B cell (primary cell): ENCODE measurements around the gene FGF10. TPM values are rescaled to one million over a fixed set of nuclear protein-coding genes. Genes with fewer than 3 reads are reported as not detected.

Source experiments
- ATAC-seq: fragments of 200-7000 bp; cut with Tn5 transposase; one replicate; pipeline ENCODE4 v1.10.0; 2021; ENCODE audit warnings: low read depth, mild to moderate bottlenecking, moderate number of reproducible peaks, moderate library complexity
- CTCF ChIA-PET: fragments of 350-600 bp; sonication (Branson Sonifier 250); formaldehyde crosslinking; loops from one replicate; lab custom pipeline; 2021; ENCODE audit warnings: antibody characterized with exemption, inconsistent platforms; lab: Charles Lee
- POLR2A ChIA-PET: fragments of 350-600 bp; sonication (Branson Sonifier 250); formaldehyde crosslinking; loops from one replicate; lab custom pipeline; 2021; ENCODE audit warnings: antibody characterized with exemption; lab: Charles Lee
- DNase-seq: peaks from one replicate; pipeline ENCODE4 v3.0.0; 2013
- H2AFZ ChIP-seq: 2 replicates; pipeline ENCODE4 v1.6.1; 2012; ENCODE audit warnings: mild to moderate bottlenecking, low read depth, low read length; ENCODE audit not compliant: insufficient read depth, poor library complexity, severe bottlenecking
- H3K27ac ChIP-seq, 2 donors: 1 replicate in 1 of 2; 2 replicates in 1 of 2; pipeline ENCODE4 v1.5.1; 2012 to 2013; ENCODE audit warnings: low read length in 2 of 2, mild to moderate bottlenecking in 2 of 2, moderate library complexity in 1 of 2
- H3K27me3 ChIP-seq, 4 experiments: fragments of 200-600 bp in 1 of 4; sonication (generic) in 1 of 4; replicated peaks in 1 of 4; 1 replicate in 2 of 4; 2 replicates in 2 of 4; pipeline versions ENCODE4 v1.6.1 to v1.7.0; 2013 to 2016; ENCODE audit warnings: low read length in 3 of 4, mild to moderate bottlenecking in 2 of 4, mixed read lengths in 1 of 4, moderate library complexity in 1 of 4; ENCODE audit not compliant: insufficient read depth in 4 of 4, control insufficient read depth in 3 of 4; ENCODE audit errors: control extremely low read depth in 1 of 4
- H3K36me3 ChIP-seq, 2 experiments: replicated peaks in 1 of 2; 1 replicate in 1 of 2; 2 replicates in 1 of 2; pipeline versions ENCODE4 v1.6.1 to v1.7.1; 2013; ENCODE audit warnings: low read length in 1 of 2; ENCODE audit not compliant: insufficient read depth in 2 of 2, control insufficient read depth in 1 of 2; ENCODE audit errors: control extremely low read depth in 1 of 2, extremely low read depth in 1 of 2
- H3K4me1 ChIP-seq, 2 donors: fragments of 200-600 bp in 1 of 2; sonication (generic) in 1 of 2; 1 replicate in 1 of 2; 2 replicates in 1 of 2; pipeline versions ENCODE4 v1.5.1 to v1.6.1; 2013 to 2017; ENCODE audit warnings: low read length in 2 of 2; ENCODE audit not compliant: control insufficient read depth in 2 of 2, insufficient read depth in 2 of 2
- H3K4me2 ChIP-seq: replicated peaks from 2 replicates; pipeline ENCODE3; 2012; ENCODE audit warnings: mild to moderate bottlenecking, low read depth, low read length; ENCODE audit not compliant: poor library complexity, severe bottlenecking
- H3K4me3 ChIP-seq, 5 experiments: fragments of 200-600 bp in 1 of 5; sonication (generic) in 1 of 5; 1 replicate in 3 of 5; 2 replicates in 2 of 5; pipeline versions ENCODE4 v1.5.1 to v1.7.0; 2011 to 2016; ENCODE audit warnings: low read length in 4 of 5, mild to moderate bottlenecking in 4 of 5, low read depth in 2 of 5, control low read depth in 1 of 5, moderate library complexity in 1 of 5; ENCODE audit not compliant: insufficient read depth in 1 of 5; ENCODE audit errors: control extremely low read depth in 1 of 5, extremely low read depth in 1 of 5
- H3K79me2 ChIP-seq: fragments of 200-600 bp; sonication (generic); one replicate; pipeline ENCODE4 v1.6.0; 2016; ENCODE audit warnings: low read length; ENCODE audit not compliant: control insufficient read depth, insufficient read depth
- H3K9ac ChIP-seq: fragments of 200-600 bp; sonication (generic); 2 replicates; pipeline ENCODE4 v1.6.1; 2017; ENCODE audit warnings: mild to moderate bottlenecking, low read length, moderate library complexity
- H3K9me3 ChIP-seq, 3 donors: one replicate each; pipeline versions ENCODE4 v1.6.1 to v1.7.1; 2013; ENCODE audit warnings: low read length in 2 of 3; ENCODE audit not compliant: control insufficient read depth in 2 of 3, insufficient read depth in 1 of 3; ENCODE audit errors: control extremely low read depth in 1 of 3
- H4K20me1 ChIP-seq: 2 replicates; pipeline ENCODE4 v1.6.0; 2012; ENCODE audit warnings: mild to moderate bottlenecking, low read length; ENCODE audit not compliant: insufficient read depth, control insufficient read depth, poor library complexity, severe bottlenecking
- H3K27ac Mint-ChIP-seq: one replicate; pipeline ENCODE4 v1.8.0; 2021; ENCODE audit warnings: mixed read lengths
- H3K27me3 Mint-ChIP-seq: one replicate; pipeline ENCODE4 v1.8.0; 2021; ENCODE audit warnings: mixed read lengths
- H3K4me1 Mint-ChIP-seq: one replicate; pipeline ENCODE4 v1.8.0; 2021; ENCODE audit warnings: mixed read lengths
- H3K4me3 Mint-ChIP-seq: one replicate; pipeline ENCODE4 v1.8.0; 2021; ENCODE audit warnings: mixed read lengths
- H3K9me3 Mint-ChIP-seq: one replicate; pipeline ENCODE4 v1.8.0; 2022; ENCODE audit warnings: mixed read lengths; ENCODE audit not compliant: insufficient read depth
- CTCF ChIP-seq: fragments of 200-600 bp; IDR thresholded peaks from one replicate; pipeline ENCODE4 v1.8.0; 2022; ENCODE audit warnings: antibody characterized with exemption, mild to moderate bottlenecking
- EZH2 ChIP-seq: IDR thresholded peaks from 2 replicates; pipeline ENCODE4 v1.6.1; 2012; ENCODE audit warnings: borderline replicate concordance, low read depth, mild to moderate bottlenecking, moderate library complexity, low read length; ENCODE audit not compliant: insufficient read depth, poor library complexity, severe bottlenecking
- WGBS: methylation state at CpG from one replicate; pipeline ENCODE4 v1.1.5; 2013; ENCODE audit warnings: missing lambda C conversion rate; ENCODE audit not compliant: insufficient coverage; 5-methylcytosine and 5-hydroxymethylcytosine counted together
- intact Hi-C: fragments of 100-400 bp; cut with micrococcal nuclease; formaldehyde crosslinking; loops from one replicate; pipeline ENCODE4 v1.10.0; 2022
- polyA plus RNA-seq: library from polyadenylated mRNA; depleted of rRNA; stranded (reverse); fragments of >200 nt; gene quantifications from 2 replicates; pipeline ENCODE4 v1.2.3, GENCODE V29; 2012
- total RNA-seq, 2 donors: library from RNA; stranded (reverse); fragments of 120-200 nt in 1 of 2; gene quantifications; 1 replicate in 1 of 2; 2 replicates in 1 of 2; pipeline versions ENCODE4 v1.2.3 to v1.2.4, GENCODE V29; 2013 to 2022

Gene FGF10
- total and polyA plus RNA-seq, 2 donors (not counting 1 experiment from before 2014, with no cell fraction given): not detected

DNA sequence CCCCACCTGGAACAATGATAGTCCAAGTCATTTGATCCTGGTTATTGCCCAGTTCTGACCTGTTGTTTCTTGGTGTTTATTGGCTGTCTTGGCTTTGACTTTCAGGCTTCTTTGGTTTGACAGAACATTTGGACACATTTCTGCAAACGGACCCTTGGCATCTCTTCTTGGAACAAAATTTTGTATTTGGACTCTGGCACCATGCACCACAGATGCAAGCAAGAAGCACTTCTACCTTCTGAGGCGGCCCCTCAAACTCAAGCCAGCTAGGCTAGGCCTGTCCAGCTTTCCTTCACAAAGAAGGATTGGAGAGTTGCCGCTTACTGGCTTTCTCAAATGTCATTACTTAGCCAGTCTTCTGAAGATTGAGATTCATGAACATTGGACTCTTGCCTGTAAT, 23.1 kb upstream of the FGF10 start:
- WGBS: 100% methylated on average over 2 of the region's 3 CpGs
- Histone ChIP-seq H3K79me2 (no peaks in the 10 kb centered on the region), H3K27ac (no peak overlapping the region), H2AFZ (no peak overlapping the region), H3K4me2 (no peak overlapping the region), H3K9ac (no peak overlapping the region), H4K20me1 (no peaks in the 10 kb centered on the region), H3K27me3 (no peaks in the 10 kb centered on the region), H3K36me3 (no peaks in the 10 kb centered on the region), H3K4me1 (no peaks in the 10 kb centered on the region), H3K9me3 (no peaks in the 10 kb centered on the region), H3K4me3 (no peak overlapping the region)
- Mint-ChIP-seq H3K9me3 (peaks cover 2% of the 10 kb centered on the region), H3K4me1 (no peaks in the 10 kb centered on the region), H3K4me3 (no peak overlapping the region), H3K27me3 (no peaks in the 10 kb centered on the region), H3K27ac (no peak overlapping the region)
- DNase-seq: no peak
- ChIA-PET CTCF (no interaction called here), POLR2A (no interaction called here)
- no peak for TF ChIP-seq CTCF
- no peak for TF ChIP-seq EZH2
- no peak for ATAC-seq
- intact Hi-C loops: no loop called here

GRCh38 chr5:44402084-44402483, 12.9 kb upstream of the FGF10 start:
- peaks cover 4% of the 10 kb centered on the region for H3K9me3 Mint-ChIP-seq
- TF ChIP-seq CTCF: no peak
- TF ChIP-seq EZH2: no peak

More at GRCh38 chr5:44402084-44402483, 12.9 kb upstream of the FGF10 start:
- Mint-ChIP-seq H3K4me3 (no peak overlapping the region), H3K27ac (no peak overlapping the region), H3K27me3 (no peaks in the 10 kb centered on the region), H3K4me1 (no peaks in the 10 kb centered on the region)
- WGBS: 74% methylated on average over 2 of the region's 2 CpGs
- Histone ChIP-seq H2AFZ (no peak overlapping the region), H3K79me2 (no peaks in the 10 kb centered on the region), H4K20me1 (no peaks in the 10 kb centered on the region), H3K9ac (no peak overlapping the region), H3K27me3 (no peaks in the 10 kb centered on the region), H3K4me1 (no peaks in the 10 kb centered on the region), H3K27ac (no peak overlapping the region), H3K36me3 (no peaks in the 10 kb centered on the region), H3K9me3 (no peaks in the 10 kb centered on the region), H3K4me2 (no peak overlapping the region), H3K4me3 (no peak overlapping the region)
- POLR2A ChIA-PET: no interaction called here
- intact Hi-C loops: no loop called here
- CTCF ChIA-PET: no interaction called here
- ATAC-seq (no peak), DNase-seq (no peak)
